Vagina (tissue), 2 donors: ENCODE results near the gene DGKQ.

Experiments used
- CTCF ChIP-seq, 3 experiments: fragments of 450-650 bp in 2 of 3; fragments of 200-600 bp in 1 of 3; sonication (generic) in 1 of 3; IDR thresholded peaks; one replicate each; pipeline ENCODE4 v1.5.1; 2017 to 2019; ENCODE audit warnings: antibody characterized with exemption in 3 of 3, mild to moderate bottlenecking in 2 of 3, moderate library complexity in 2 of 3
- POLR2A ChIP-seq, 2 donors: fragments of 450-650 bp; IDR thresholded peaks; one replicate each; pipeline ENCODE4 v1.6.1; 2017; ENCODE audit warnings: antibody characterized with exemption in 2 of 2, mild to moderate bottlenecking in 2 of 2, moderate library complexity in 2 of 2
- POLR2AphosphoS5 ChIP-seq, 2 donors: sonication (generic); formaldehyde crosslinking; IDR thresholded peaks; one replicate each; pipeline ENCODE4 v1.9.0; 2017; ENCODE audit warnings: antibody characterized with exemption in 2 of 2, mild to moderate bottlenecking in 2 of 2, low read depth in 1 of 2; ENCODE audit not compliant: insufficient read depth in 1 of 2

GRCh38 chr4:988726-989721 lies 15.7 kb upstream of the DGKQ start:
- no peak for TF ChIP-seq CTCF (IDR thresholded peaks at IDR 0.05)
- TF ChIP-seq POLR2AphosphoS5 (IDR thresholded peaks at IDR 0.05; ENCODE audit: insufficient read depth in 1 of 2, low read depth in 1 of 2): no peak
- no peak for TF ChIP-seq POLR2A (IDR thresholded peaks at IDR 0.05)
